HG03565 (cell line): ENCODE results near the gene SLC4A5.
"Not testable (repeated sequence)": the region's sequence is repeated elsewhere in the genome, so short reads cannot be mapped to it uniquely, and the experiment has no call there.

Experiments
- ATAC-seq: cut with Tn5 transposase; IDR thresholded peaks from one replicate; pipeline ENCODE4 v1.9.1; 2021; ENCODE audit warnings: mild to moderate bottlenecking, moderate library complexity; ENCODE audit not compliant: unreplicated experiment

SLC4A5 gene

GRCh38 chr2:74205113-74205512 is 138.1 kb downstream of the SLC4A5 start:
- ATAC-seq: no peak

GRCh38 chr2:74204436-74204835 is 138.8 kb downstream of the SLC4A5 start:
- no peak for ATAC-seq

DNA sequence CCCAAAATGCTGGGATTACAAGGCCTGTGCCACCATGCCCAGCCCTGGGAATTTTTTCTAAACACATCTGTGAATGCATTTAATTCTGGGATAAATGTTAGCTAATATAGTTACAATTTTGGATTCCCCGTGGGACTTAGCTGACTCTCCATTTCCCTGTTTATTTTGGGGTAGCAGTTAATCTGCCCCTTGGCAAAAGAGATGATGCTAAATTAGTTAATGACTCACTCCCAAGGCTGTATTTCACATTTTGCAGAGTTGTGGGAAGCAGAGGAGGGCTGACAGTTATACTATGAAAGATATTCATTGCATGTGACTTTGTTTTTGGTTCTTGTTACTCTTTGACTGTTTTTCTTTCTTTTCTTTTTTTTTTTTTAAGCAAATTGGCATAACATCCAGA is 141.6 kb downstream of the SLC4A5 start:
- no peak for ATAC-seq

DNA sequence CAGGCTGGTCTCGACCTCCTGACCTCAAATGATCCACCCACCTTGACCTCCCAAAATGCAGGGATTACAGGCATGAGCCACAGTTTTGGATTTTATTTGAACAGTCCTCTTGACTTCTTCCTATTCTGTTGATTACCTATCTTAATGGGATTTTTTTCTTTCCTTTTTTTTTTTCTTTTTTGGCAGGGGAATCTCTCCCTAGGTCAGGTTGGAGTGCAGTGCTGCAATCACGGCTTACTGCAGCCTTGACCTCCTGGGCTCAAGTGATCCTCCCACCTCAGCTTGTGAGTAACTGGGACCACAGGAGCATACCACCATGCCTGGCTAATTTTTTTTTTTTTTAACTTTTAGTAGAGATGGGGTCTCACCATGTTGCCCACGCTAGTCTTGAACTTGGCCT is 142.0 kb downstream of the SLC4A5 start:
- ATAC-seq: no peak

DNA sequence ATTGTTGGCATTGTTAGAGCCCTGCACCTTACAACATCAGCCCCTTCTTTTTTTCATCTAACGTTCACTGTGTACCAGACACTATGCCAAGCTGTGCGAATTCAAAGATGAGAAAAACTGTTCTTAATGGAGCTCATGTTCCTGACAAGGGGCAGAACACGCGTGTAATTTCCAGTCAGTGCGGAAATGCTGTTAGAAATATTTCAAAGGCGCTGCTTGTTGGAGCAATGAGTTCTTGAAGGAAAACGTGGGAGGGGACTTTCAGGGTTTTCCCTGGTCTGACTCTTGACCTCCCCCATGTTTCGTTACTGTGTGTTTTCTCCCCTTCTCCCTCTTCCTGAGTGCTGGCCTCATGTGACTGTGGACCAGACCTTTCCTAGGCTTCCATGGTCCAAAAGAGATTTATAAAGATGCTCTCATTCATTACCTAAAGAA is 143.3 kb downstream of the SLC4A5 start:
- no peak for ATAC-seq

DNA sequence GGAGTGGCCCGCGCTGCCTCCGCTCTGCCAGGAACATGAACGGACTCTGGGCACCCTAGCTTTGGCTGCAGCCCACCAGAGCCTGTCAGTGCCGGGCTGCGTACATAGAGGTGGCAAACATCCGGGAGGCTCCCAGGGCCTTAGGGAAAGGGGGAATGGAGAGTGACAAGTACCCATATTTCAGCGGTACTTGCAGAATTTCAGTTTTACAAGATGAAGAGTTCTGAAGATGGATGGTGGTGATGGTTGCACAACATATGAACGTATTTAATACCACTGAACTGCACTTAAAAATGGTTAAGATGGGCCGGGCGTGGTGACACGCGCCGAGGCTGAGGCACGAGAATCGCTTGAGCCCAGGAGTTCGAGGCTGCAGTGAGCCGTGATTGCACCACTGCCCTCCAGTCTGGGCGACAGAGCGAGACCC is 143.9 kb downstream of the SLC4A5 start:
- no peak for ATAC-seq

DNA sequence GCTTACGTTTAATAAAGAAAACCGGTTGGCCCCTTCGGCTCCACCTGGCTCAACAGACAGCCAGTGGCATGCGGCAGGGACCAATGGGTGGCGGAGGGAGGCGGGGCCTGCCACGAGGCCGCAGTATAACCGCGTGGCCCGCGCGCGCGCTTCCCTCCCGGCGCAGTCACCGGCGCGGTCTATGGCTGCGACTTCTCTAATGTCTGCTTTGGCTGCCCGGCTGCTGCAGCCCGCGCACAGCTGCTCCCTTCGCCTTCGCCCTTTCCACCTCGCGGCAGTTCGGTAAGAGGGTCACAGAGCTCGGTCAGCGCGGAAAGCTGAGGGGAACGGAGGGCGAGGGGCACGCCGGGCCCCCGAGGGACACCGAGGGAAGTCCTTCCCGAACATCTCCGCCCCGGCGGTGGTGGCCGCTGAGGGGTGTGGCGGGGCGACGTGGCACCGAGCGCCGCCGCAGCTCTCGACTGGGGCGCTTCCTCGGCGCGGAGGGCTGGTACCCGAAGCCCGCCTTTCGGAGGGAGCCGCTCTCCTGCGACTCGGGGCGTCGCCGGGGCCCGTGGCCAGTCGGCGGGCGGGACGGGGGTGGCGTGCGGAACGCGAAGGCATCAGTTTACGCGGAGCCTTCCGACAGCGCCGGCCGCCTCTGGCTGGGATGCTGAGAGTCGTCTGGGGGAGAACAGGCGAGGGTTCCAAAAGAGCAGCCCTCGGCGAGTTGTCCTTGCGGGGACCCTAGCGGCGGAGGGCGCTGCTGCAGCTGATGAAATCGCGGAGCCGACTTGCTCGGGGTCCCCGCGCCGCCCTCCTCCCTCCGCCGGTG is 144.5 kb downstream of the SLC4A5 start, which contains the start of gene MTHFD2:
MTHFD2 (plus strand) TSS at position 155 of the 814 bp plus-strand sequence; CDS start at position 182, 27 bp downstream.
- ATAC-seq: peak; percentile 81

- no peak for ATAC-seq
These were observed 145.2 kb downstream of the SLC4A5 start for GRCh38 chr2:74198023-74198460.

GRCh38 chr2:74197049-74197448 is 146.2 kb downstream of the SLC4A5 start:
- ATAC-seq: no peak

- no peak for ATAC-seq
These were observed 148.4 kb downstream of the SLC4A5 start for GRCh38 chr2:74194799-74195198.

DNA sequence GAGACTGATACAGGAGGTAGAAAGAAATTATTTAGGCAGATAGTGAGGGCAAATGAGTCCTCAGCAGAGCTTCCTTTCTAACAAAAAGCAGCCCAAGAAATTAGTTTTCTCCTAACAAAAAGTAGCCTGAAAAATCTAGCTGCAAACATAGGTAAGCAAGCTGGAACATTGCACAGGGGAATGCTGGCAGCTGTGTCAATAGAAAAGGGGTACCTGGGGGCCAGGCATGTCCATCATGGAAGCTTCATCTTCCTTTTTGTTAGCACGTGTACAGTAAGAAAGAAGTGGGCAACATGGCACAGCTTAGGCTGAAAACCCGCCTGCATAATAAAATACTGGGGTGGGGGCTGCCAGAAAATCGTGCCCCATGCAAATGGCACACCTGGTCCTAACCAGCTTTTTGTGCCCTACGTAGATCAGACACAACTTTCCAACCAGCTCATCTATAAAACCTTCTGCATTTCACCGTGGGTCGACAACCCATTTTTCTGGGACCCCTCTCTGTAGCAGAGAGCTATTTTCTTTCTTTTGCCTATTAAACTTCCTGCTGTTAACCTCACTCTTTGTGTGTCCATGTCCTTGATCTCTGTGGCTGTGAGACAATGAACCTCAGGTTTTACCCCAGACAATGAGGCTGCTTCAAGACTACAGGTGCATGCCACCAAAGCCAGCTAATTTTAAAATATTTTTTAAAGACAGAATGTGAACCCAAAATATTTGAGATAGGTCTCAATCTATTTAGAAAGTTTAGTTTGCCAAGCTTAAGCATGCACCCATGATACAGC is 151.4 kb downstream of the SLC4A5 start:
- ATAC-seq: no peak

GRCh38 chr2:74188696-74189095 is 154.5 kb downstream of the SLC4A5 start:
- no peak for ATAC-seq

DNA sequence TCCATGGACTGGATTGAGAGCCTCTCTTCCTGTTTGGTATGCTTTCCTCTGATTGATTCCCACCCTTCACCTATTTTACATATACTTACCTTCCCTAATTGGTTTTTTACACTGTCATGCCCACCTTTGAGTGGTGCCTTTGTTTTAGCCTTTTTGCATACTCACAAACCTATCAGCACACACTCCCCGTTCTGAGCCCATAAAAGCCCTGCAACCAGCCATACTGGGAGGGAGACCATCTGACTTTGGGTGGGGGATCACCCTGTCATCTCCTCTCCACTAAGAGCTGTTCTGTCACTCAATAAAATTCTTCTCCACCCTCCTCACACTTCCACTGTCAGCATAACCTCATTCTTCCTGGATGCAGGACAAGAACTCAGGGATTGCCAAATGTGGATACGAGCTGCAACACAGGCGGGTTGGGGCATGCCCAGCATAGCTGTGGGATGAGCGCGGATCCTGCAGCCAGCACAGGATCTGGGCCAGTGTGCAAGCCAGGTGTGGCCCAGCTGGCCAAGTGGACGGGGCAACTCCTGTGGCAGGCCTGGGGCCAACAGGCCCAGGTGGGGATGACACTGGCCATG is 155.1 kb downstream of the SLC4A5 start:
- ATAC-seq: no peak

DNA sequence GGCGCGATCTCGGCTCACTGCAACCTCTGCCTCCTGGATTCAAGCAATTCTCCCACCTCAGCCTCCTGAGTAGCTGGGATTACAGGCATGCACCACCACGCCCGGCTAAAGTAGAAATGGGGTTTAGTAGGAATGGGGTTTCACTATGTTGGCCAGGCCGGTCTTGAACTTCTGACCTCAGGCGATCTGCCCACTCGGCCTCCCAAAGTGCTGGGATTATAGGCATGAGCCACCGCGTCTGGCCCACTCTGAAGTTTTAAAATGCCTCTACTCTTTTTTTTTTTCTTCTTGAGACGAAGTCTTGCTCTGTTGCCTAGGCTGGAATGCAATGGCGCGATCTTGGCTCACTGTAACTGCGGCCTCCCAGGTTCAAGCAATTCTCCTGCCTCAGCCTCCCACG is 156.5 kb downstream of the SLC4A5 start:
- not testable (repeated sequence) for ATAC-seq

GRCh38 chr2:74186038-74186437 is 157.2 kb downstream of the SLC4A5 start:
- peak; percentile 53 for ATAC-seq

DNA sequence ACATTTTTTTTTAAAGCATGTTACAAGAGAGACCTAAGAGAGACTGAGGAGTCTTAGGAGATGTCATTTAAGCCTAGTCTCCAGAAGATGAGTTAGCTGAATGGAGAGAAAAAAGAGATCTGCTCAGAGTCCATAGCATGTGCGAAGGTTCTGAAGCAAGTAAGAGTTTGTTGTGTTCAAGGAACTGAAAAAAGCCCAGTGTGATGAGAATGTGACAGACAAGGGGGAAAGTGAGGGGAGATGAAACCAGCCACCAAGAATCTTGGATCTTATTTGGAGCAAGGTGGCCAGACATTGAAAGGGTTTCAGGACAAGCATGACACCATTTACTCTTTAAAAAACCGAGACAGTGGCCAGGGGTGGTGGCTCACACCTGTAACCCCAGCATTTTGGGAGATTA is 159.3 kb downstream of the SLC4A5 start:
- ATAC-seq: no peak

DNA sequence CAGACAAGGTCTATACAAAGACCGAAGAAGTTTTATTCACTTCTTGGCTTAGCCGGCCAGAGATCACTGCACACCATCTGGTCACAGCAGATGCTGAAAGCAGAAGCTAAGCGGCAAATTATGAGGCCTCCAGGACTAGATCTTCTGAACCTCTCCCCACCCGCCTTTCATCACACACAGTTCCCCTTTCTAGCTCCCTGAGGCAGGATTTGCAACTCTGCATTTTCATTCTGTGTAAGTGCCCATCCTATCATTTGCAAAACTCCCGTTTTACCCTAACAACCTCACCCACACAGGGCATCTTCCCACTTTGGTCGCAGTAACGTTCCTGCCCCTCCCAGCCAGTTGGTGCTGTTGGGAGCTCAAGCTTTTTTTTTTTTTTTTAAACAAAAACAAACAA is 161.5 kb downstream of the SLC4A5 start:
- peak; percentile 28 for ATAC-seq

DNA sequence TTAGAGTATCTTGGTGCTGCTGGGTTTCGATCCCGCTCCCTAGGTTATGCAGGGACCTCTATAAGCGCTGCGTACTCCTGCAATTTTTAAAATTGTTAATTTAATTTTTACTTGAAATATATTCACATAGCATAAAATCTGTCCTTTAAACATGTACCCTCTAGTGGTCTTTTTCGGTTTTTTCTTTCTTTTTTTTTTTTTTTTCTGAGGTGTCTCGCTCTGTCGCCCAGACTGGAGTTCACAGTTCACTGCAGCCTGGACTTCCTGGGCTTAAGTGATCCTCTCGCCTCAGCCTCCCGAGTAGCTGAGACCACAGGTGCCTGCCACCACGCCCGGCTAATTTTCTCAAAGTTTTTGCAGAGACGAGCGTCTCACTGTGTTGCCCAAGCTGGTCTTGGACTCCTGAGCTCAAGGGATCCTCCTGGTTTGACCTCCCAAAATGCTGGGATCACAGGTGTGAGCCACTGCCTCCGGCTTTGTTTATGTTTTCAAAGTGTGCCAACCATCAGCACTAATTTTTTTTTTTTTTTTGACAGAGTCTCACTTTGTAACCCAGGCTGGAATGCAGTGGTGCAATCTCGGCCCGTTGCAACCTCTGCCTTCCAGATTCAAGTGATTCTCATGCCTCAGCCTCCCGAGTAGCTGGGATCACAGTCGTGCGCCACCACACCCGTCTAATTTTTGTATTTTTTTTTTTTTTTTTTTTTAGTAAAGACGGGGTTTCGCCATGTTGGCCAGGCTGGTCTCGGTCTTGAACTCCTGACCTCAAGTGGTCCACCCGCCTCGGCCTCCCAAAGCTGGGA is 164.0 kb downstream of the SLC4A5 start:
- peak; percentile 3 for ATAC-seq

- ATAC-seq: peak; percentile 66
These were observed 164.8 kb downstream of the SLC4A5 start, which contains the start of gene MOB1A for GRCh38 chr2:74178211-74179062. Gene MOB1A (minus strand): TSS chr2:74178879. CDS start chr2:74178674, 205 bp downstream.

- no peak for ATAC-seq
These were observed 165.5 kb downstream of the SLC4A5 start for GRCh38 chr2:74177696-74178095.
